ENCODE data around the gene FOXO3B.
"Not testable (repeated sequence)": the region's sequence is repeated elsewhere in the genome, so short reads cannot be mapped to it uniquely, and the experiment has no call there.

Gene FOXO3B

DNA sequence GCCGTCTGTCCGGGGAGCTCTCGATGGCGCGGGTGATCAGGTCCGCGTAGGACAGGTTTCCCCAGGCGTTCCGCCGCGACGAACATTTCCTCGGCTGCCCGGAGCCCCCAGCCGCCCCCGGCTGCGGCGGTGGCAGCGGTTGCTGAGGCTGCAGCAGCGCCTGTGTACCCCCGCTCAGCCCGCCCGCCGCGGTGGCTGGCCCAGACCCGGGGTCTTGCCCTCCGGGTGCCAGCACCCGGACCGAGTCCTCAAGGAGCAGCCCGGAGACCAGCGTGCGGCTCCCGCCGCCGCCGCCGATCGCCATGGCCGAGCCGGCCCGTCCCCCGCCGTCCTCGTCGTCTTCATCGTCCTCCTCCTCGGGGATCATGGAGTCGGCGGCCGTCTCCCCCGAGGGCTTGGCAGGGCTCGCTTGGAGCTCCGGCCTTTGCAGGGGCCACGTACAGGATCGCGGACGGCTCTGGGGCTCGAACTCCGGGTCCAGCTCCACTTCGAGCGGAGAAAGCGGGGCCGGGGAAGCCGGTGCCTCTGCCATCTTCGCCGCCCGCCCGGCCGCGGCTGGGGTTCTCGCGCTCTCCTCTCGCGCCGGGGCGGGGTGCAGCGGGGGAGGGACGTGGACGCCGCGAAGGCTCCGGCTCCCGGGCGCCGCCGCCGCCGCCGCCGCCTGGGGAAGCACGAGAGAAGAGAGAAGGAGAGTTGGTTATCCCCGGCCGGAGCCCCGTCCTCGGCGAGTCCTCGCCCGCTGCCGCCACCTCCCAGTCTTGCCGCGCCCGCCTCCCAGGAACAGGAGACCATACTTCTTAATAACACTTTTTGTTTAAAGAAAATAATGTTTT is 9.5 kb downstream of the FOXO3B start:
- peak; percentile 31 for ATAC-seq

DNA sequence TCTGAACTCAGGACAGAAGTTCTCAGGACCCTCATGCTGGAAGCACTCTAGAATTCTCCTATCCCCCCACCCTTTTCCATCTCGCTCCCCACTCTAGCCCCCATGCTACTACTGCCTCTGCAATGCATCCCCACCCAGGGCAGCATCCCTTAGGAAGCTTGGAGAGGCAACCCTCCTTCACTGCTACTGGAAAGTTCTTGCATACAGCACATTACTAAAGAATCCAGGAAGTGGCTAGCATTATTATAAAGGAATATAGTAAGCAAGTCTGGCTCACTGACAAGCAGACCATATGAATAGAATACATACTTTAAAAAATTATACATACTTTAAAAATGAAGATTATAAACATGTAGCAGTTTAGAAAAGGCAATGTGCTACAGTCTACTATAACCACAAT is 13.5 kb downstream of the FOXO3B start:
- H3K27me3 Mint-ChIP-seq, ATAC-seq, DNase-seq, H3K27ac Mint-ChIP-seq, H3K4me1 Mint-ChIP-seq, H3K4me3 Mint-ChIP-seq: not testable (repeated sequence)
- H3K9me3 Mint-ChIP-seq, result peaks cover 20% of the 10 kb centered on the region in 2 donors

More for the DNA sequence above, 9.5 kb downstream of the FOXO3B start:
- not testable (repeated sequence) for H3K27me3 Mint-ChIP-seq, H3K4me3 Mint-ChIP-seq, DNase-seq, H3K4me1 Mint-ChIP-seq
- Mint-ChIP-seq H3K27ac (peak overlapping the region in 1 of 2 donors; percentile 34), H3K9me3 (peaks cover 17 to 29% of the 10 kb centered on the region in 2 donors)

DNA sequence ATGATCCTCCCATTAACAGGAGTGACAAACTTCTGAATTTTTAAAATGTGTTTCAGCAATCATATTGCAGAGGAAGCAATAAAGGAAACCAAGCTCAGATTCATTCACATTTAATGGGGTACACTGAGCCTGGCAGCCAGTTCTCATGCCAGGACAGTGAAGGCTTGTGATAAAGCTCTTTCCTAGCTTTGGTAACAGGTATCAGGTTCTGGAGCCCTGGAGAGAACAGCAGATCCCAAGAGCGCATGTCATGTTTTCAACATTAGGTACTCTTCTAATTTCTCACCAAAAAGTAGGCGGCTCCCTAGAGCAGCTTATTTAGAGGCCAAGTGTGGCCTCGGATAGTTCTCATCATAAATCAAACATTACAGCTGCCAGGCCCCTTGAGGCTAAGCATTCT is 14.6 kb downstream of the FOXO3B start:
- DNase-seq, H3K4me3 Mint-ChIP-seq, H3K27ac Mint-ChIP-seq, H3K27me3 Mint-ChIP-seq, ATAC-seq, H3K4me1 Mint-ChIP-seq: not testable (repeated sequence)
- H3K9me3 Mint-ChIP-seq, result peaks cover 24 to 29% of the 10 kb centered on the region in 2 donors

DNA sequence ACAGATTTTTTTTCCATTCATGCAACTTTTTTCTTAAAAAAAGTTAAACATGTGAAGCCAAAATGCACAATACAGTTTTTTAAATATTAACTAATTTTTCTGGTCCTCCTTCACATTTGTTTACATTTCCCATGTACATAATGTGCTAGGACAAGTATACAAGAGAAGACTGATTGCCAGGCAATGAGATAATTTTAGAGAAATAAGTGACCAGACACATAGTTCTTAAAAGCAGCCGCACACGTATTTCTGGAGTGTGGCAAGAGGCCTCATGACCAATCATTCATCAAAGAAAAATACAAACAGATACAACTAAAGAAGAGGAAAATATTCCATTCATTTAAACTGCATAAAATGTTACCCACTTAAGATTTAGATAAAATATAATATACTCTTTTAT is 15.8 kb downstream of the FOXO3B start:
- not testable (repeated sequence) for ATAC-seq, H3K4me3 Mint-ChIP-seq, H3K27ac Mint-ChIP-seq, H3K27me3 Mint-ChIP-seq, DNase-seq, H3K4me1 Mint-ChIP-seq
- H3K9me3 Mint-ChIP-seq, result peaks cover 31 to 38% of the 10 kb centered on the region in 2 donors

DNA sequence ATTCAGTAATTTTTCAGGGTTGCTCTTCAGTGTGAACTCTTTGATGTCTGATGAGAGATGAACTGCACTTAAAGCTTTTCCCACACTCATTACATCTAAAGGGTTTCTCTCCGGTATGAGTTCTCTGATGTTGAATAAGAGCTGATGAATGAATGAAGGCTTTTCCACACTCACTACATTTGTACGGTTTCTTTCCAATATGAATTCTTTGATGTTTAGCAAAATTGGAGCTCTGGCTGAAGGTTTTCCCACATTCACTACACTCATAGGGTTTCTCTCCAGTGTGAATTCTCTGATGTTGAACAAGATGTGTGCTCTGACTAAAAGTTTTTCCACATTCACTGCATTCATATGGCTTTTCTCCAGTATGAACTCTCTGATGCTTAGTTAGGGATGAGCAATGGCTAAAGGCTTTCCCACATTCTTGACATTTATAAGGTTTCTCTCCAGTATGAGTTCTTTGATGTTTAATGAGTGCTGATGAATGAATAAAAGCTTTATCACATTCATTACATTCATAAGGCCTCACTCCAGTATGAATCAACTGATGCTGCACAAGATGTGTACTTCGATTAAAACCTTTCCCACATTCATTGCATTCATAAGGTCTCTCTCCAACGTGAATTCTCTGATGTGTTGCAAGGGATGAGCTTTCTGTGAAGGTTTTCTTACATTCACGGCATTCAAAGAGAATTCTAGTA is 20.0 kb downstream of the FOXO3B start:
- not testable (repeated sequence) for H3K27me3 Mint-ChIP-seq, H3K4me1 Mint-ChIP-seq, H3K4me3 Mint-ChIP-seq, H3K27ac Mint-ChIP-seq, DNase-seq, ATAC-seq
- H3K9me3 Mint-ChIP-seq, result peaks cover 16 to 21% of the 10 kb centered on the region in 2 donors

DNA sequence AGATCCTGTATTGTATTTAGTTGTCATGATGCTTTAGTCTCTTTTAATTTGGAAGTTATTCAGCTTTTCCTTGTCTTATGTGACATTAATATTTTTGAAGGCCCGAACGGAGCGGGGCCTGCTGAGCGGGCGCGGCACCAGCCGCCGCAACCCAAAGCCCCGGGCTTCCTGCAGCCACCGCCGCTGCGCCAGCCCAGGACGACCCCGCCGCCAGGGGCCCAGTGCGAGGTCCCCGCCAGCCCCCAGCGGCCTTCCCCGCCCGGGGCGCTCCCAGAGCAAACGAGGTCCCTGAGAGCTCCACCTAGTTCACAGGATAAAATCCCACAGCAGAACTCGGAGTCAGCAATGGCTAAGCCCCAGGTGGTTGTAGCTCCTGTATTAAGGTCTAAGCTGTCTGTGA is 32.0 kb downstream of the FOXO3B start:
- H3K27ac Mint-ChIP-seq, H3K4me3 Mint-ChIP-seq, DNase-seq, H3K4me1 Mint-ChIP-seq, H3K9me3 Mint-ChIP-seq: not testable (repeated sequence)
- peak; percentile 61 for ATAC-seq
- peaks cover 14% of the 10 kb centered on the region for H3K27me3 Mint-ChIP-seq

DNA sequence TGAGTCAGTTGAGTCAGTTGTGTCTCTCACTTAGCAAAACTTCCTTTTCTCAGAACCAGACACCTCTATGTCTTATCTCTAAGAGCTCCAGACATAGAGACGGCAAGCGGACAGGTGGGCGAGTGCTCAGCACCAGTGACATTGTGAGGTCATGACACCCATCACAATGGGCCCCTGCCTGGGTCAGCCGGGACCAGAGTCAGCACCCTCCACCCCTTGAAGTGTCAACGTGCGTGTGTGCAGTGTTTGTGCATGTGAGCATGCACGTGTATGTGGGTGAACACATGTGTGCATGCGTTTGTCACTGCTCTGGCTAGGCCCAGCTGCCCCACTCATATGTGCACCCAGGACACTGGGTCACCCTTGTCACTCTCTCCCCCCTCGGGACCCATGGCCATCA is 37.8 kb downstream of the FOXO3B start, which contains the start of gene TBC1D28:
TBC1D28 (minus strand) TSS at position 101 of the 400 bp plus-strand sequence. CDS start 3,039 bp downstream, outside the sequence.
- not testable (repeated sequence) for H3K9me3 Mint-ChIP-seq, H3K27ac Mint-ChIP-seq, H3K4me1 Mint-ChIP-seq, H3K27me3 Mint-ChIP-seq, ATAC-seq, H3K4me3 Mint-ChIP-seq, DNase-seq

DNA sequence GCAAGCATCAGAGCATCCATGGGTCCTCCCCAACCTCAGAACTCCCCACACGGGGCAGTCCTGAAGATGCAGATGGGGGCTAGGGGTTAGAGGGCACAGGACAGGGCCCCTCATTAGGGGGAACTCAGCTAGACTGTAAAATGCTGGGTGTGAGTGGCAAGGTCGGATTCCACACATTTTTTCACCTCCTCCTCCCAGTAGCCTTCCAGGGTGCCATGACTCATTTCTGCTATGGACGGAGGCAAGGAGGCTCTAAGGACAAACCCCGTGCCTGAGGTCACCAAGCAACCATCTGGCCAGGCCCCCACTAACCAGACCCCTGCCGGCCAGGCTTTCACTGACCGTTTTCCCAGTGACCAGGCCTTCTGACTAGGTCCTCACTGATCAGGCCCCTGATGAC is 39.0 kb downstream of the FOXO3B start:
- H3K4me1 Mint-ChIP-seq, result not testable (repeated sequence)

DNA sequence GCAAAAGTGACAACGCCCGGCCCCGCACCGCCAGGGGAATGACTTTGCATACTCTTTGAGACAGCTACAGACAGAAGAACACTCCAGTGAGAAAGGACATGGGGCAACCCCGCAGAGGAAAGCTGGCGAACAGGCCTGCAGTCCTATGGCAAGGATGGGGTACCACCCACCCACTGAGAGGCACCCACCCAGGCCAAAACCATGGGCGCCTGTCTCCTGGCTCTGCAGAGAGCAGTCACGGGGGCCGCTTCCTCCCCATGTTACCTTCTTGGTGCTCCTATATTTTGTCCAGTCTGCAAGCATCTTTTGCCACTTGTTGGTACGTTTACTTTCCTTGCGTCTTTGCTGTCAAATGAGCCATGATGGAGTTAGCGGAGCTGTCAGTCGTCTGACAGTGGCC is 43.8 kb downstream of the FOXO3B start:
- ATAC-seq, result not testable (repeated sequence)

More for the DNA sequence above, 39.0 kb downstream of the FOXO3B start:
- H3K27ac Mint-ChIP-seq, DNase-seq, H3K9me3 Mint-ChIP-seq, H3K27me3 Mint-ChIP-seq, H3K4me3 Mint-ChIP-seq, ATAC-seq: not testable (repeated sequence)

DNA sequence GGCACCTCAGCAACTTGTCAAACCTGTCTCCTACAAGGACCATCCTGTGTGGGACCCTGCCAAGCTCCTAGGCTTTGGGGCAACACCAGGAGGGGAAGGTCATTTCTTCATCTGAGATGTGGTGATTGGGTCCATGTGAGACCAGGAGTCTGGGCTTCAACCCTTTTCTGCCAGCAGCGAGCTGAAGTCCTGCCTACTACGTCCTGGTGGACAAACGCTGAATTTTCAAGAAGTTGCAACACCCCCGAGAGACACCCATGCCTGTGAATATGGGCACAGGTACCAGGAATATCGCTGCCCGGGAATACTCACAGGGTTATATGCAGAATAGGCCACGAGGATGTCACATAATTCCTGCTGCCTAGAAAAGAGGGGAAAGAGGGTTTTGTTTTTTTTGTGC is 45.9 kb downstream of the FOXO3B start:
- not testable (repeated sequence) for H3K4me3 Mint-ChIP-seq, H3K4me1 Mint-ChIP-seq, ATAC-seq, H3K9me3 Mint-ChIP-seq, H3K27ac Mint-ChIP-seq, DNase-seq
- H3K27me3 Mint-ChIP-seq, result peaks cover 42% of the 10 kb centered on the region

More for the DNA sequence above, 43.8 kb downstream of the FOXO3B start:
- H3K4me1 Mint-ChIP-seq, DNase-seq, H3K27ac Mint-ChIP-seq, H3K4me3 Mint-ChIP-seq, H3K9me3 Mint-ChIP-seq: not testable (repeated sequence)
- peaks cover 42% of the 10 kb centered on the region for H3K27me3 Mint-ChIP-seq

DNA sequence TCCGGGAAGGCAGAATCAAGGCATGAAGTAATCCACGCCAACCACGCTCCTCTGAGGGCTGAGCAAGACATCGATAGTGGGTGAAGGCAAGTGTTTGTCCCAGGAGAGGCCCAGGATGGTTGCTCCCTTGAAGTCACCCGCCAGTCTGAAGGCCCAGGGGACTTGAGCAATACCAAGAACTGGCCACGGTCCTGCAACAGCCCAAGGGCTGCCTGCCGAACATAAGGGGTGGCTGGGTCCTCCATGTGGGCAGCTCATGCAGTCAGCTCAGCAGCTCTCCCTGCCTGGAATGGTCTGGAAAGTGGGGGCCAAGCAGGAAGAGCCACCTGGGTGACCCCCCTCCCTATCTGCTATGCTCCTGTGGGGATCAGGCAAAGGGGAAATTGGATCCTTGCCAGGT is 46.3 kb downstream of the FOXO3B start:
- H3K27me3 Mint-ChIP-seq, result peaks cover 42% of the 10 kb centered on the region
- not testable (repeated sequence) for DNase-seq, H3K4me1 Mint-ChIP-seq, ATAC-seq, H3K4me3 Mint-ChIP-seq, H3K9me3 Mint-ChIP-seq
- peak overlapping the region in 1 of 2 donors; percentile 59 for H3K27ac Mint-ChIP-seq

DNA sequence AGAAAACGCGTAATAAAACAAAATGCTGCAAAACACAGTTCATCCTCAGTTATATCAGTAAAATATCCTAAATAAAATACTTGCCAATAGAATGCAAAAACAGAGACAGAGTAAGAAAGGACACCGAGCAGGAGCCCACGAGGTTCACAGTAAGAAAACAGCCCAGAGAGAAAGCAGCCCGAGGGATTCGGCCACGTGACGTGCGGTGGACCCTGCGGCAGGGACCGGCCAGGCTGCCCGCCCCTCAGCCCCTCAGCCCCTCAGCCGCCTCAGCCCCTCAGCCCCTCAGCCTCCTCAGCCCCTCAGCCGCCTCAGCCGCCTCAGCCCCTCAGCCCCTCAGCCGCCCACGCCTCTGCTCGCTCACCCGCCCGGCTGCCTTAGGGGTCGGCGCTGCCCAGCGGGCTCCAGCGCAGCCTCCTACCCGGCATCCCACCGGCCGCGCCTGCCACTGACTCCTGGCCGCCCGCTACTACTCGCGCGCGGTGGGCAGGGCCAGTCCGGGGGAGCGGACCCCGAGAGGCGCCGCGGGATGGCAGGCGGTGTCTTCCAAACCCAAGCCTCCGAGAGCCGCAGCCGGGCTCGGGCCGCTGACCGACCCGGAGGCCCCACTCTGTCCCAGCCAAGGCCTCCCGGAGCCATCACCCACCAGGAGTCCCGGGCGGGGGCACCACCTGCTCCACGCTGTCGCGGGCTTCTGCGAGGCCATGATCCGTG is 47.4 kb downstream of the FOXO3B start:
- H3K27ac Mint-ChIP-seq, result peak overlapping the region; percentile 6 to 84
- not testable (repeated sequence) for H3K9me3 Mint-ChIP-seq, DNase-seq, H3K4me1 Mint-ChIP-seq
- H3K27me3 Mint-ChIP-seq, result peaks cover 42% of the 10 kb centered on the region
- ATAC-seq, result peak; percentile 46
- peak overlapping the region; percentile 71 to 76 for H3K4me3 Mint-ChIP-seq
